ENCODE results near the gene GADL1.

The GADL1 gene

GRCh38 chr3:30761374-30761773 is 133.1 kb downstream of the GADL1 start:
- no peaks in the 10 kb centered on the region for H3F3A ChIP-seq (ENCODE audit: insufficient read depth)
- no peak overlapping the region for H3K9ac ChIP-seq (ENCODE audit: low read length)
- H3K9me2 ChIP-seq (replicated peaks; ENCODE audit: insufficient read depth, low read length) = no peaks in the 10 kb centered on the region
- no peak overlapping the region for H3K4me3 ChIP-seq (ENCODE audit: insufficient read depth, low read length, poor library complexity, severe bottlenecking)
- H3K27ac ChIP-seq (ENCODE audit: low read depth, low read length) = no peak overlapping the region
- TF ChIP-seq EZH2phosphoT487 (conservative IDR thresholded peaks at IDR 0.05; ENCODE audit: low read length) (no peak), CTCF (IDR thresholded peaks at IDR 0.05; ENCODE audit: insufficient read depth, low read length, poor library complexity, severe bottlenecking) (no peak)
- H3K36me3 ChIP-seq (ENCODE audit: low read length) = no peaks in the 10 kb centered on the region
- no peaks in the 10 kb centered on the region for H3K79me2 ChIP-seq (ENCODE audit: insufficient read depth, low read length)
- H4K20me1 ChIP-seq (ENCODE audit: low read depth, low read length) = no peaks in the 10 kb centered on the region
- H3K27me3 ChIP-seq (ENCODE audit: low read length) = no peaks in the 10 kb centered on the region
- no peaks in the 10 kb centered on the region for H3K9me3 ChIP-seq (ENCODE audit: insufficient read depth, low read length)
- no peak overlapping the region for H3K4me2 ChIP-seq (ENCODE audit: low read depth, low read length, poor library complexity, severe bottlenecking)
- H2AFZ ChIP-seq (ENCODE audit: low read depth, low read length, severe bottlenecking) = no peak overlapping the region

GRCh38 chr3:30760737-30761136 is 133.7 kb downstream of the GADL1 start:
- TF ChIP-seq CTCF (IDR thresholded peaks at IDR 0.05; ENCODE audit: insufficient read depth, low read length, poor library complexity, severe bottlenecking) (no peak), EZH2phosphoT487 (conservative IDR thresholded peaks at IDR 0.05; ENCODE audit: low read length) (no peak)
- H3K9me3 ChIP-seq (ENCODE audit: insufficient read depth, low read length) = no peaks in the 10 kb centered on the region
- H3K9ac ChIP-seq (ENCODE audit: low read length) = no peak overlapping the region
- H2AFZ ChIP-seq (ENCODE audit: low read depth, low read length, severe bottlenecking) = no peak overlapping the region
- no peak overlapping the region for H3K27ac ChIP-seq (ENCODE audit: low read depth, low read length)
- H3K79me2 ChIP-seq (ENCODE audit: insufficient read depth, low read length) = no peaks in the 10 kb centered on the region
- H3K9me2 ChIP-seq (replicated peaks; ENCODE audit: insufficient read depth, low read length) = no peaks in the 10 kb centered on the region
- no peaks in the 10 kb centered on the region for H4K20me1 ChIP-seq (ENCODE audit: low read depth, low read length)
- H3F3A ChIP-seq (ENCODE audit: insufficient read depth) = no peaks in the 10 kb centered on the region
- no peak overlapping the region for H3K4me3 ChIP-seq (ENCODE audit: insufficient read depth, low read length, poor library complexity, severe bottlenecking)
- H3K27me3 ChIP-seq (ENCODE audit: low read length) = no peaks in the 10 kb centered on the region
- no peak overlapping the region for H3K4me2 ChIP-seq (ENCODE audit: low read depth, low read length, poor library complexity, severe bottlenecking)
- no peaks in the 10 kb centered on the region for H3K36me3 ChIP-seq (ENCODE audit: low read length)

GRCh38 chr3:30760040-30760695 is 134.3 kb downstream of the GADL1 start:
- Histone ChIP-seq H3K9me3 (ENCODE audit: insufficient read depth, low read length) (no peaks in the 10 kb centered on the region), H3K36me3 (ENCODE audit: low read length) (no peaks in the 10 kb centered on the region), H3K9me2 (replicated peaks; ENCODE audit: insufficient read depth, low read length) (no peaks in the 10 kb centered on the region), H3K27ac (ENCODE audit: low read depth, low read length) (no peak overlapping the region), H3K27me3 (ENCODE audit: low read length) (no peaks in the 10 kb centered on the region), H2AFZ (ENCODE audit: low read depth, low read length, severe bottlenecking) (no peak overlapping the region), H4K20me1 (ENCODE audit: low read depth, low read length) (no peaks in the 10 kb centered on the region), H3K79me2 (ENCODE audit: insufficient read depth, low read length) (no peaks in the 10 kb centered on the region), H3F3A (ENCODE audit: insufficient read depth) (no peaks in the 10 kb centered on the region), H3K4me2 (ENCODE audit: low read depth, low read length, poor library complexity, severe bottlenecking) (no peak overlapping the region), H3K4me3 (ENCODE audit: insufficient read depth, low read length, poor library complexity, severe bottlenecking) (no peak overlapping the region), H3K9ac (ENCODE audit: low read length) (no peak overlapping the region)
- no peak for TF ChIP-seq CTCF (IDR thresholded peaks at IDR 0.05; ENCODE audit: insufficient read depth, low read length, poor library complexity, severe bottlenecking)
